Kidney tubule cell (primary cell): ENCODE data around the gene PEX5.

Experiments used
- DNase-seq: peaks from one replicate; pipeline ENCODE4 v3.0.0-alpha.2; 2018; ENCODE audit warnings: low spot score

The PEX5 gene

GRCh38 chr12:7160183-7160582 lies 29.3 kb upstream of the PEX5 start:
- no peak for DNase-seq

GRCh38 chr12:7161327-7161726 lies 28.2 kb upstream of the PEX5 start:
- DNase-seq = no peak

- no peak for DNase-seq
Measured at GRCh38 chr12:7161811-7162210, 27.7 kb upstream of the PEX5 start.

- peak; percentile 72 for DNase-seq
Measured at GRCh38 chr12:7162691-7163114, 26.8 kb upstream of the PEX5 start.

GRCh38 chr12:7169951-7170350 lies 19.5 kb upstream of the PEX5 start:
- no peak for DNase-seq

- DNase-seq = no peak
Measured at GRCh38 chr12:7171854-7172253, 17.6 kb upstream of the PEX5 start.

GRCh38 chr12:7175493-7175892 lies 14.0 kb upstream of the PEX5 start:
- no peak for DNase-seq

- no peak for DNase-seq
Measured at GRCh38 chr12:7176595-7176994, 12.9 kb upstream of the PEX5 start.

- no peak for DNase-seq
Measured at GRCh38 chr12:7178481-7178880, 11.0 kb upstream of the PEX5 start.

- DNase-seq = no peak
Measured at GRCh38 chr12:7180685-7181084, 8.8 kb upstream of the PEX5 start.

GRCh38 chr12:7186058-7186457 lies 3.4 kb upstream of the PEX5 start:
- peak; percentile 7 for DNase-seq

- DNase-seq = peak; percentile 82
Measured at GRCh38 chr12:7188562-7189397, 706 bp upstream of the PEX5 start.

- peak; percentile 17 for DNase-seq
Measured at GRCh38 chr12:7190268-7191055, 976 bp downstream of the PEX5 start.

GRCh38 chr12:7193674-7194073 lies 4.2 kb downstream of the PEX5 start:
- no peak for DNase-seq

- no peak for DNase-seq
Measured at GRCh38 chr12:7197841-7198240, 8.4 kb downstream of the PEX5 start.

- no peak for DNase-seq
Measured at GRCh38 chr12:7203109-7203508, 13.6 kb downstream of the PEX5 start.

- DNase-seq = no peak
Measured at GRCh38 chr12:7205091-7205490, 15.6 kb downstream of the PEX5 start.

GRCh38 chr12:7206691-7207090 lies 17.2 kb downstream of the PEX5 start:
- no peak for DNase-seq

- peak; percentile 35 for DNase-seq
Measured at GRCh38 chr12:7207866-7208625, 18.6 kb downstream of the PEX5 start.

GRCh38 chr12:7209958-7210357 lies 20.5 kb downstream of the PEX5 start:
- DNase-seq = no peak

GRCh38 chr12:7210642-7211151 lies 21.2 kb downstream of the PEX5 start:
- DNase-seq = no peak

GRCh38 chr12:7212678-7213077 lies 23.2 kb downstream of the PEX5 start:
- no peak for DNase-seq
